ENCODE data around the gene CDH13. TPM values are rescaled to one million over a fixed set of nuclear protein-coding genes. Genes with fewer than 3 reads are reported as not detected.

The CDH13 gene
- polyA plus RNA-seq, 5 donors, result 2.5 to 4.6 (median 3.3) TPM

- no peak for DNase-seq
Observed at GRCh38 chr16:82650804-82651203, 24.0 kb downstream of the CDH13 start.

- DNase-seq, result no peak
Observed at GRCh38 chr16:82651921-82652601, 25.3 kb downstream of the CDH13 start.

GRCh38 chr16:82652826-82653225 is 26.1 kb downstream of the CDH13 start:
- no peak for DNase-seq

GRCh38 chr16:82653550-82654511 is 27.1 kb downstream of the CDH13 start:
- no peak for DNase-seq

- DNase-seq, result no peak
Observed at GRCh38 chr16:82655072-82655714, 28.4 kb downstream of the CDH13 start.

- DNase-seq, result no peak
Observed at GRCh38 chr16:82655720-82656490, 29.1 kb downstream of the CDH13 start.

GRCh38 chr16:82657239-82657638 is 30.5 kb downstream of the CDH13 start:
- DNase-seq, result no peak

- no peak for DNase-seq
Observed at GRCh38 chr16:82657786-82658185, 31.0 kb downstream of the CDH13 start.

GRCh38 chr16:82658796-82659195 is 32.0 kb downstream of the CDH13 start:
- DNase-seq, result no peak

- DNase-seq, result no peak
Observed at GRCh38 chr16:82660075-82660645, 33.4 kb downstream of the CDH13 start.

- DNase-seq, result no peak
Observed at GRCh38 chr16:82660966-82661365, 34.2 kb downstream of the CDH13 start.

- DNase-seq, result no peak
Observed at GRCh38 chr16:82664181-82664580, 37.4 kb downstream of the CDH13 start.

GRCh38 chr16:82665025-82665424 is 38.3 kb downstream of the CDH13 start:
- DNase-seq, result no peak

GRCh38 chr16:82667437-82667836 is 40.7 kb downstream of the CDH13 start:
- no peak for DNase-seq

- DNase-seq, result no peak
Observed at GRCh38 chr16:82668094-82668493, 41.3 kb downstream of the CDH13 start.

GRCh38 chr16:82671741-82672140 is 45.0 kb downstream of the CDH13 start:
- DNase-seq, result no peak

GRCh38 chr16:82672676-82673075 is 45.9 kb downstream of the CDH13 start:
- no peak for DNase-seq

GRCh38 chr16:82675300-82675699 is 48.5 kb downstream of the CDH13 start:
- no peak for DNase-seq

- DNase-seq, result no peak
Observed at GRCh38 chr16:82681592-82681991, 54.8 kb downstream of the CDH13 start.

- DNase-seq, result no peak
Observed at GRCh38 chr16:82682767-82683166, 56.0 kb downstream of the CDH13 start.

GRCh38 chr16:82684256-82684655 is 57.5 kb downstream of the CDH13 start:
- DNase-seq, result no peak
